GM12878 (cell line): ENCODE data around the gene NOTCH1. TPM values are rescaled to one million over a fixed set of nuclear protein-coding genes. Genes with fewer than 3 reads are reported as not detected.

Experiments used
- ATAC-seq: fragments of 200-7000 bp; cut with Tn5 transposase; 3 replicates; pipeline ENCODE4 v1.9.1; 2020; ENCODE audit warnings: mild to moderate bottlenecking, moderate library complexity
- BruUV-seq: library from RNA; stranded (reverse); fragments of 400-500 nt; replicated peaks from 2 replicates; lab custom pipeline; 2021; lab: Mats Ljungman, UMichigan
- CTCF ChIA-PET: fragments of 300-600 bp; sonication (Branson Sonifier 250); formaldehyde crosslinking; extraction: SDS; loops from one replicate; lab custom pipeline; 2021; ENCODE audit warnings: inconsistent platforms; lab: Yijun Ruan, JAX
- POLR2A ChIA-PET: fragments of 350-600 bp; formaldehyde crosslinking; extraction: SDS; loops from one replicate; lab custom pipeline; 2021; ENCODE audit warnings: inconsistent platforms; lab: Charles Lee
- RAD21 ChIA-PET: fragments of 300-600 bp; sonication (Branson Sonifier 250); formaldehyde crosslinking; loops from one replicate; lab custom pipeline; 2023; ENCODE audit warnings: antibody characterized with exemption; ENCODE audit not compliant: unreplicated experiment; lab: Charles Lee
- SMC1A ChIA-PET: fragments of 300-600 bp; sonication (Branson Sonifier 250); formaldehyde crosslinking; loops from one replicate; lab custom pipeline; 2023; ENCODE audit not compliant: unreplicated experiment, uncharacterized antibody; lab: Charles Lee
- DNase-seq: peaks from one replicate; pipeline ENCODE4 v3.0.0-alpha.2; 2011; ENCODE audit warnings: low read depth, low spot score
- FAIRE-seq: peaks from 3 replicates; lab custom pipeline; 2011; peaks lifted over from hg19 to GRCh38; lab: Jason Lieb, UNC
- H2AFZ ChIP-seq: 2 replicates; pipeline ENCODE4 v1.6.0; 2011; ENCODE audit warnings: low read depth, low read length, control low read depth; ENCODE audit not compliant: control insufficient read depth
- H3K27ac ChIP-seq: 2 replicates; pipeline ENCODE4 v1.5.1; 2011; ENCODE audit warnings: control low read depth; ENCODE audit not compliant: control insufficient read depth, insufficient read depth
- H3K27me3 ChIP-seq, 2 experiments: replicated peaks in 1 of 2; 2 replicates each; pipeline versions ENCODE4 v1.6.0 to v1.6.1; 2011; ENCODE audit warnings: low read length in 1 of 2; ENCODE audit not compliant: control insufficient read depth in 2 of 2, insufficient read depth in 2 of 2
- H3K36me3 ChIP-seq, 2 experiments: 2 replicates each; pipeline ENCODE4 v1.5.1; 2011; ENCODE audit warnings: low read length in 1 of 2; ENCODE audit not compliant: control insufficient read depth in 2 of 2, insufficient read depth in 2 of 2
- H3K4me1 ChIP-seq: 2 replicates; pipeline ENCODE4 v1.6.1; 2011; ENCODE audit warnings: mild to moderate bottlenecking, low read length, moderate library complexity, mixed read lengths; ENCODE audit not compliant: control insufficient read depth, insufficient read depth
- H3K4me2 ChIP-seq: 2 replicates; pipeline ENCODE4 v1.6.0; 2011; ENCODE audit warnings: control low read depth; ENCODE audit not compliant: control insufficient read depth, insufficient read depth
- H3K4me3 ChIP-seq: fragments of 200-600 bp; sonication (generic); 2 replicates; pipeline ENCODE4 v1.5.1; 2016
- H3K79me2 ChIP-seq: 2 replicates; pipeline ENCODE4 v1.6.0; 2011; ENCODE audit warnings: low read length; ENCODE audit not compliant: control insufficient read depth, insufficient read depth
- H3K9ac ChIP-seq: 2 replicates; pipeline ENCODE4 v1.8.0; 2011; ENCODE audit warnings: low read length, control low read depth, mixed read lengths; ENCODE audit not compliant: control insufficient read depth, insufficient read depth
- H3K9me3 ChIP-seq: replicated peaks from 3 replicates; pipeline ENCODE4 v1.5.1; 2011; ENCODE audit warnings: mild to moderate bottlenecking, low read length; ENCODE audit not compliant: control insufficient read depth, insufficient read depth
- H4K20me1 ChIP-seq: 2 replicates; pipeline ENCODE4 v1.6.0; 2011; ENCODE audit not compliant: control insufficient read depth, insufficient read depth
- BCL11A ChIP-seq: IDR thresholded peaks from 2 replicates; pipeline ENCODE4 v1.6.1; 2011; ENCODE audit warnings: low read depth, low read length
- IKZF1 ChIP-seq: fragments of 450-650 bp; conservative IDR thresholded peaks from 2 replicates; pipeline ENCODE4 v1.6.1; 2017; ENCODE audit warnings: antibody characterized with exemption, mild to moderate bottlenecking
- KAT2A ChIP-seq: conservative IDR thresholded peaks from 2 replicates; pipeline ENCODE4 v1.6.1; 2011; ENCODE audit warnings: low read depth, low read length; ENCODE audit not compliant: control insufficient read depth
- MYC ChIP-seq: IDR thresholded peaks from 2 replicates; pipeline ENCODE4 v1.6.1; 2011; ENCODE audit warnings: mild to moderate bottlenecking, low read length, moderate library complexity, inconsistent platforms; ENCODE audit not compliant: insufficient read depth, insufficient replicate concordance, insufficient read length, severe bottlenecking
- NFXL1 ChIP-seq: fragments of 450-650 bp; IDR thresholded peaks from 2 replicates; pipeline ENCODE4 v1.6.1; 2017; ENCODE audit warnings: antibody characterized with exemption, mild to moderate bottlenecking, borderline replicate concordance
- NFYA ChIP-seq: IDR thresholded peaks from 2 replicates; pipeline ENCODE4 v1.6.1; 2011; ENCODE audit warnings: low read depth, mild to moderate bottlenecking, low read length, improper control_type of control experiment, borderline replicate concordance
- TCF3 ChIP-seq: IDR thresholded peaks from 2 replicates; pipeline ENCODE4 v1.6.1; 2012; ENCODE audit warnings: low read depth, mild to moderate bottlenecking, low read length, borderline replicate concordance; ENCODE audit not compliant: insufficient read depth
- WGBS: methylation state at CpG from one replicate; pipeline ENCODE4 v1.1.6; 2016; ENCODE audit warnings: low lambda C conversion rate; ENCODE audit not compliant: insufficient replicate concordance, insufficient coverage; ENCODE audit errors: missing lambda C conversion rate; 5-methylcytosine and 5-hydroxymethylcytosine counted together
- in situ Hi-C: fragments of 300-500 bp; cut with MboI; formaldehyde crosslinking; loops from 9 replicates; pipeline ENCODE4 v1.14.3; 2018; ENCODE audit warnings: mixed read lengths
- intact Hi-C: fragments of 100-400 bp; cut with micrococcal nuclease; formaldehyde crosslinking; loops from one replicate; pipeline ENCODE4 v1.14.2; 2022; ENCODE audit not compliant: unreplicated experiment
- polyA plus RNA-seq, 11 experiments: library from polyadenylated mRNA; depleted of rRNA in 4 of 11; unstranded in 6 of 11; stranded (reverse) in 5 of 11; fragments of >200 nt; fragmentation: Nextera tagmentation in 4 of 11; fragmentation: Illumina TruSeq in 1 of 11; extraction: Ambion mirVana in 4 of 11; extraction: Trizol in 1 of 11; gene quantifications; 1 replicate in 1 of 11; 2 replicates in 10 of 11; pipeline versions ENCODE4 v1.2.1 to v1.2.3, GENCODE V29; 2011 to 2016; ENCODE audit warnings: inconsistent platforms in 2 of 11, missing spikeins in 2 of 11, low read depth in 1 of 11
- total RNA-seq, 4 experiments: library from RNA; depleted of rRNA in 3 of 4; stranded (reverse); fragments of >200 nt in 3 of 4; fragmentation: Illumina TruSeq in 1 of 4; extraction: Trizol in 1 of 4; gene quantifications; 2 replicates each; pipeline versions ENCODE4 v1.2.1 to v1.2.3, GENCODE V29; 2013 to 2021
- TF ChIP-seq, protein P1 (sequence below), 3 experiments: IDR thresholded peaks in 2 of 3; conservative IDR thresholded peaks in 1 of 3; 2 replicates each; pipeline ENCODE4 v1.5.1; 2011; ENCODE audit warnings: low read depth in 3 of 3, low read length in 3 of 3, mild to moderate bottlenecking in 3 of 3, control low read depth in 2 of 3, moderate library complexity in 2 of 3, inconsistent platforms in 1 of 3, mixed read lengths in 1 of 3; ENCODE audit not compliant: control insufficient read depth in 2 of 3, insufficient read depth in 1 of 3; ENCODE audit errors: extremely low read depth in 1 of 3
- TF ChIP-seq, protein P2 (sequence below): IDR thresholded peaks from 2 replicates; pipeline ENCODE4 v1.6.1; 2011; ENCODE audit warnings: mild to moderate bottlenecking, low read depth, low read length, moderate library complexity; ENCODE audit not compliant: insufficient replicate concordance
- TF ChIP-seq, protein P3 (sequence below): fragments of 450-650 bp; conservative IDR thresholded peaks from 2 replicates; pipeline ENCODE4 v1.6.1; 2017; ENCODE audit warnings: mild to moderate bottlenecking, moderate library complexity

NOTCH1 gene
- total and polyA plus RNA-seq, 10 of the 15 experiments (the other 5 are each of a cell fraction or from before 2014, with no cell fraction given), result 0.02 to 40.0 (median 3.7) TPM

DNA sequence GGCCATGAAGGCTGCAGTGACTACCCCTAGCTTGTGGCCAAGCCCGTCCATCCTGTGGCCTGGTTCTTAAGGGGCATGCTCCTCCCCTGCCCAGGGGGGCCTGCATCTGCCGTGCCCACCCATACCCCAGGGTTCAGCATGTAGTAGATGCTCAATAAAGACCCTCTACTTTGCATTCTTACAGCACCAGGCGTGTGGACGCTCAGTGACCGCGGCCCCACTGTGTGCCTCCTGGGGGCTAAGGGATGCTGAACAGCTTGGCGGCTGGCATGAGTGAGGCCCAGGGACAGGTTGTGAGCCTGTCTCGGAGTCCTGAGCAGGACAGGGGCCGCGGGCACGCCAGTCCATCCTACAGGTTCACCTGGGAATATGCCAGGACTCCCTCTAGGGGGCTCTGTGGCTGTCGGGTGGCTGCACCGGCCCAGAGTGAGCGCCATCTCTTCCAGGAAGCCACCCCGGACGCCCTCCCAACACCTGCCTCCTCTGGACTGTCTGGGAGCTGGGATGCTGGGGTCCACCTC, 9.1 kb downstream of the NOTCH1 start:
- no peak for DNase-seq
- Histone ChIP-seq H2AFZ (no peak overlapping the region), H3K36me3 (peaks cover 0 to 17% of the 10 kb centered on the region in 2 experiments; a peak in 2 of 4 replicates), H3K4me1 (peaks cover 61% of the 10 kb centered on the region), H3K4me2 (no peak overlapping the region), H3K27ac (no peak overlapping the region), H3K27me3 (no peaks in the 10 kb centered on the region), H3K4me3 (no peak overlapping the region), H4K20me1 (peaks cover 7% of the 10 kb centered on the region; the same call in 1 of the 2 replicates), H3K9ac (no peak overlapping the region), H3K79me2 (peaks cover 37% of the 10 kb centered on the region), H3K9me3 (no peaks in the 10 kb centered on the region)
- CTCF ChIA-PET, result no interaction called here
- 83% methylated on average over 16 of the region's 16 CpGs for WGBS
- POLR2A ChIA-PET, result no interaction called here
- SMC1A ChIA-PET, result no interaction called here
- TF ChIP-seq MYC, result no peak
- TF ChIP-seq, protein P1, sequence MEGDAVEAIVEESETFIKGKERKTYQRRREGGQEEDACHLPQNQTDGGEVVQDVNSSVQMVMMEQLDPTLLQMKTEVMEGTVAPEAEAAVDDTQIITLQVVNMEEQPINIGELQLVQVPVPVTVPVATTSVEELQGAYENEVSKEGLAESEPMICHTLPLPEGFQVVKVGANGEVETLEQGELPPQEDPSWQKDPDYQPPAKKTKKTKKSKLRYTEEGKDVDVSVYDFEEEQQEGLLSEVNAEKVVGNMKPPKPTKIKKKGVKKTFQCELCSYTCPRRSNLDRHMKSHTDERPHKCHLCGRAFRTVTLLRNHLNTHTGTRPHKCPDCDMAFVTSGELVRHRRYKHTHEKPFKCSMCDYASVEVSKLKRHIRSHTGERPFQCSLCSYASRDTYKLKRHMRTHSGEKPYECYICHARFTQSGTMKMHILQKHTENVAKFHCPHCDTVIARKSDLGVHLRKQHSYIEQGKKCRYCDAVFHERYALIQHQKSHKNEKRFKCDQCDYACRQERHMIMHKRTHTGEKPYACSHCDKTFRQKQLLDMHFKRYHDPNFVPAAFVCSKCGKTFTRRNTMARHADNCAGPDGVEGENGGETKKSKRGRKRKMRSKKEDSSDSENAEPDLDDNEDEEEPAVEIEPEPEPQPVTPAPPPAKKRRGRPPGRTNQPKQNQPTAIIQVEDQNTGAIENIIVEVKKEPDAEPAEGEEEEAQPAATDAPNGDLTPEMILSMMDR (IDR thresholded peaks at IDR 0.05 in 2 of 3, conservative IDR thresholded peaks at IDR 0.05 in 1 of 3; ENCODE audit: control insufficient read depth in 2 of 3, extremely low read depth in 1 of 3, insufficient read depth in 1 of 3, low read depth in 3 of 3, low read length in 3 of 3), result peak in 2 of 3 experiments; percentile 13 to 23; a peak in 2 of 6 replicates
- FAIRE-seq, result no peak
- no peak for ATAC-seq
- RAD21 ChIA-PET, result no interaction called here
- intact Hi-C loops, result no loop called here
- in situ Hi-C loops, result no loop called here
- BruUV-seq, result no TSS peak

DNA sequence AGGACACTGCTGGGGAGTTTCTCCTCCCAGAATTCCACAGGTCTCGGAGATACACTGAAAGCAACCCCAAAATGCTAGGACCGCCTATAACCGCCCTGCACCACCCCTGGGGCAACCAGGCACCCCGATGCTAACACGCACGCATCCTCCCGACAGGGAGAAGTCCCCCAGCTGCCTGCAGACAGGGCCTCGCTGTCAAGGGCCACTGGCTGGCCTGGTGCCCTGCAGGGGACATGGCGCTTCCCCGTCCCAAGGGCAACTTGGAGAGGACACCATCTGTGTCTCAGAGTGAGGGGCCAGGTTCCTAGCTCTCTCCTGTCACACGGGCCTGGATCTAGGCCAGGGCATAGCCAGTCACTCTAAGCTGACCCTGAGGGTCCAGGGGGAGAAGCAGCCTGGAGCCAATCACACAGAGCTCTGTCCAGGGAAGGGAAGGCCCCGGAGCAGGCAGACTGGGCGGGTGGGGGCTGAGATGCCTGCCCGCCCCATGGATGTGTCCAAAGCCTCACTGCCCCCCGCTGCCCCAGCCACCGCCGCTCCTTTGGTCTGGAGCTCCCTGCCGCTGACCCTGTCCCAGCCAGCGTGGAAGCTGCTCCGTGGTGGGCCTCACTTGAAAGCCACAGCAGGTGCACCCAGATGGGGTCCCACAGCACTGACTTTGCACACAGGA, 9.7 kb downstream of the NOTCH1 start:
- H3K27me3 ChIP-seq, result no peaks in the 10 kb centered on the region
- peaks cover 61% of the 10 kb centered on the region for H3K4me1 ChIP-seq
- peaks cover 0 to 17% of the 10 kb centered on the region in 2 experiments; a peak in 2 of 4 replicates for H3K36me3 ChIP-seq
- H3K4me3 ChIP-seq, result no peak overlapping the region
- H4K20me1 ChIP-seq, result peaks cover 7% of the 10 kb centered on the region; the same call in 1 of the 2 replicates
- CTCF ChIA-PET, result no interaction called here
- no peak for DNase-seq
- peaks cover 37% of the 10 kb centered on the region for H3K79me2 ChIP-seq
- intact Hi-C loops, result no loop called here
- no peaks in the 10 kb centered on the region for H3K9me3 ChIP-seq
- WGBS, result 95% methylated on average over 20 of the region's 20 CpGs
- BruUV-seq, result no TSS peak
- SMC1A ChIA-PET, result no interaction called here
- RAD21 ChIA-PET, result no interaction called here
- H3K27ac ChIP-seq, result no peak overlapping the region
- ATAC-seq, result no peak
- H3K9ac ChIP-seq, result no peak overlapping the region
- POLR2A ChIA-PET, result no interaction called here
- in situ Hi-C loops, result no loop called here
- no peak for FAIRE-seq
- no peak overlapping the region for H3K4me2 ChIP-seq
- H2AFZ ChIP-seq, result no peak overlapping the region
- TF ChIP-seq NFXL1, result no peak
- TF ChIP-seq, protein P2, sequence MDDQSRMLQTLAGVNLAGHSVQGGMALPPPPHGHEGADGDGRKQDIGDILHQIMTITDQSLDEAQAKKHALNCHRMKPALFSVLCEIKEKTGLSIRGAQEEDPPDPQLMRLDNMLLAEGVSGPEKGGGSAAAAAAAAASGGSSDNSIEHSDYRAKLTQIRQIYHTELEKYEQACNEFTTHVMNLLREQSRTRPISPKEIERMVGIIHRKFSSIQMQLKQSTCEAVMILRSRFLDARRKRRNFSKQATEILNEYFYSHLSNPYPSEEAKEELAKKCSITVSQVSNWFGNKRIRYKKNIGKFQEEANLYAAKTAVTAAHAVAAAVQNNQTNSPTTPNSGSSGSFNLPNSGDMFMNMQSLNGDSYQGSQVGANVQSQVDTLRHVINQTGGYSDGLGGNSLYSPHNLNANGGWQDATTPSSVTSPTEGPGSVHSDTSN, result no peak
- TF ChIP-seq TCF3, result no peak
- TF ChIP-seq, protein P3, sequence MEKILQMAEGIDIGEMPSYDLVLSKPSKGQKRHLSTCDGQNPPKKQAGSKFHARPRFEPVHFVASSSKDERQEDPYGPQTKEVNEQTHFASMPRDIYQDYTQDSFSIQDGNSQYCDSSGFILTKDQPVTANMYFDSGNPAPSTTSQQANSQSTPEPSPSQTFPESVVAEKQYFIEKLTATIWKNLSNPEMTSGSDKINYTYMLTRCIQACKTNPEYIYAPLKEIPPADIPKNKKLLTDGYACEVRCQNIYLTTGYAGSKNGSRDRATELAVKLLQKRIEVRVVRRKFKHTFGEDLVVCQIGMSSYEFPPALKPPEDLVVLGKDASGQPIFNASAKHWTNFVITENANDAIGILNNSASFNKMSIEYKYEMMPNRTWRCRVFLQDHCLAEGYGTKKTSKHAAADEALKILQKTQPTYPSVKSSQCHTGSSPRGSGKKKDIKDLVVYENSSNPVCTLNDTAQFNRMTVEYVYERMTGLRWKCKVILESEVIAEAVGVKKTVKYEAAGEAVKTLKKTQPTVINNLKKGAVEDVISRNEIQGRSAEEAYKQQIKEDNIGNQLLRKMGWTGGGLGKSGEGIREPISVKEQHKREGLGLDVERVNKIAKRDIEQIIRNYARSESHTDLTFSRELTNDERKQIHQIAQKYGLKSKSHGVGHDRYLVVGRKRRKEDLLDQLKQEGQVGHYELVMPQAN, result no peak
- no peak for TF ChIP-seq BCL11A
- no peak for TF ChIP-seq IKZF1
- TF ChIP-seq KAT2A, result no peak
- no peak for TF ChIP-seq NFYA
